H1 (cell line): ENCODE measurements around the gene BMP4. TPM values are rescaled to one million over a fixed set of nuclear protein-coding genes. Genes with fewer than 3 reads are reported as not detected.

Experiments used
- BACH1 ChIP-seq: IDR thresholded peaks from 2 replicates; pipeline ENCODE4 v1.6.1; 2012; ENCODE audit warnings: low read length, improper control_type of control experiment
- CHD1 ChIP-seq: IDR thresholded peaks from 2 replicates; pipeline ENCODE4 v1.6.1; 2012; ENCODE audit warnings: low read depth, low read length, improper control_type of control experiment
- HDAC6 ChIP-seq: IDR thresholded peaks from one replicate; pipeline ENCODE4 v1.7.1; 2012; ENCODE audit warnings: low read depth, mild to moderate bottlenecking, inconsistent platforms, low read length, moderate library complexity
- NRF1 ChIP-seq: IDR thresholded peaks from 2 replicates; pipeline ENCODE4 v1.6.1; 2011; ENCODE audit warnings: mild to moderate bottlenecking, low read depth, low read length, improper control_type of control experiment
- RNF2 ChIP-seq: fragments of 200-900, 300-1000 bp; sonication (generic); IDR thresholded peaks from 2 replicates; pipeline ENCODE4 v1.7.1; 2016; ENCODE audit warnings: borderline replicate concordance, low read depth, mild to moderate bottlenecking, antibody characterized with exemption, low read length; ENCODE audit not compliant: poor library complexity, severe bottlenecking; ENCODE audit errors: missing control alignments
- SIX5 ChIP-seq: IDR thresholded peaks from 2 replicates; pipeline ENCODE4 v1.6.1; 2011; ENCODE audit warnings: mild to moderate bottlenecking, low read depth, low read length
- TAF7 ChIP-seq: optimal IDR thresholded peaks from 2 replicates; pipeline ENCODE3; 2011; ENCODE audit warnings: low read depth, mild to moderate bottlenecking, inconsistent platforms, low read length, moderate library complexity, borderline replicate concordance
- TCF12 ChIP-seq: IDR thresholded peaks from 2 replicates; pipeline ENCODE4 v1.6.1; 2011; ENCODE audit warnings: low read depth, mild to moderate bottlenecking, low read length
- polyA plus RNA-seq, 7 experiments: library from polyadenylated mRNA; depleted of rRNA in 3 of 7; stranded (reverse) in 5 of 7; unstranded in 2 of 7; fragments of >200 nt in 5 of 7; fragments of 200-250 nt in 2 of 7; gene quantifications; 1 replicate in 5 of 7; 2 replicates in 1 of 7; 4 replicates in 1 of 7; pipeline versions ENCODE4 v1.2.1 to v1.2.3, GENCODE V29; 2011 to 2013; ENCODE audit warnings: missing spikeins in 2 of 7, mixed read lengths in 2 of 7
- total RNA-seq: library from RNA; stranded (reverse); fragmentation: NEBNext Ultra II Directional; extraction: Animal tissue kit (Norgen Biotek cat#: 25700); gene quantifications from 2 replicates; pipeline ENCODE4 v1.2.1, GENCODE V29; 2021
- TF ChIP-seq, protein P1 (sequence below): fragments of 300-600 bp; sonication (generic); IDR thresholded peaks from 2 replicates; pipeline ENCODE4 v1.7.1; 2012; ENCODE audit warnings: low read length, moderate library complexity, mild to moderate bottlenecking, inconsistent platforms; ENCODE audit not compliant: insufficient replicate concordance
- TF ChIP-seq, protein P2 (sequence below): IDR thresholded peaks from 2 replicates; pipeline ENCODE4 v1.6.1; 2011; ENCODE audit warnings: low read length, improper control_type of control experiment
- TF ChIP-seq, protein P3 (sequence below): IDR thresholded peaks from 2 replicates; pipeline ENCODE4 v1.6.1; 2012; ENCODE audit warnings: inconsistent platforms

BMP4 gene
- total and polyA plus RNA-seq, 2 of the 8 experiments (the other 6 are each of a cell fraction or from before 2014, with no cell fraction given), result 2.3 to 5.4 TPM

DNA sequence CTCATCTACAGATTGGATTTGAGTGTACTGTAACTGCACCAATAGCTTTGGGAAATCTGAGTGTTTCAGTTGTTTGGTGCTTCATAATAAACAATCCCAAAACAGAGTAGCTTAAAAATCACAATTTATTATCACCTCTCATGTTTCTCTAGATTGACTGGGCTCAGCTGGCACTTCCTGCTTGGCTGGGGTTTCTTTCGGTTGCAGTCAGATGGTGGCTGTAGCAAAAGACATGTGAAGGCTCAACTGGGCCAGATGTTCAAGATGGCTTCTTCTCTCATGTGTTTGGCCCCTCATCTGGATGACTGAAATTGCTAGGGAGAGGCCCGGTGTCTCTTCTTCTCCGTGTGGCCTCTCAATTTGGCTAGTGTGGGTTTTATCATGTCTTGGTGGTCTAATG is 12.1 kb upstream of the BMP4 start (continued):
- TF ChIP-seq, protein P1, sequence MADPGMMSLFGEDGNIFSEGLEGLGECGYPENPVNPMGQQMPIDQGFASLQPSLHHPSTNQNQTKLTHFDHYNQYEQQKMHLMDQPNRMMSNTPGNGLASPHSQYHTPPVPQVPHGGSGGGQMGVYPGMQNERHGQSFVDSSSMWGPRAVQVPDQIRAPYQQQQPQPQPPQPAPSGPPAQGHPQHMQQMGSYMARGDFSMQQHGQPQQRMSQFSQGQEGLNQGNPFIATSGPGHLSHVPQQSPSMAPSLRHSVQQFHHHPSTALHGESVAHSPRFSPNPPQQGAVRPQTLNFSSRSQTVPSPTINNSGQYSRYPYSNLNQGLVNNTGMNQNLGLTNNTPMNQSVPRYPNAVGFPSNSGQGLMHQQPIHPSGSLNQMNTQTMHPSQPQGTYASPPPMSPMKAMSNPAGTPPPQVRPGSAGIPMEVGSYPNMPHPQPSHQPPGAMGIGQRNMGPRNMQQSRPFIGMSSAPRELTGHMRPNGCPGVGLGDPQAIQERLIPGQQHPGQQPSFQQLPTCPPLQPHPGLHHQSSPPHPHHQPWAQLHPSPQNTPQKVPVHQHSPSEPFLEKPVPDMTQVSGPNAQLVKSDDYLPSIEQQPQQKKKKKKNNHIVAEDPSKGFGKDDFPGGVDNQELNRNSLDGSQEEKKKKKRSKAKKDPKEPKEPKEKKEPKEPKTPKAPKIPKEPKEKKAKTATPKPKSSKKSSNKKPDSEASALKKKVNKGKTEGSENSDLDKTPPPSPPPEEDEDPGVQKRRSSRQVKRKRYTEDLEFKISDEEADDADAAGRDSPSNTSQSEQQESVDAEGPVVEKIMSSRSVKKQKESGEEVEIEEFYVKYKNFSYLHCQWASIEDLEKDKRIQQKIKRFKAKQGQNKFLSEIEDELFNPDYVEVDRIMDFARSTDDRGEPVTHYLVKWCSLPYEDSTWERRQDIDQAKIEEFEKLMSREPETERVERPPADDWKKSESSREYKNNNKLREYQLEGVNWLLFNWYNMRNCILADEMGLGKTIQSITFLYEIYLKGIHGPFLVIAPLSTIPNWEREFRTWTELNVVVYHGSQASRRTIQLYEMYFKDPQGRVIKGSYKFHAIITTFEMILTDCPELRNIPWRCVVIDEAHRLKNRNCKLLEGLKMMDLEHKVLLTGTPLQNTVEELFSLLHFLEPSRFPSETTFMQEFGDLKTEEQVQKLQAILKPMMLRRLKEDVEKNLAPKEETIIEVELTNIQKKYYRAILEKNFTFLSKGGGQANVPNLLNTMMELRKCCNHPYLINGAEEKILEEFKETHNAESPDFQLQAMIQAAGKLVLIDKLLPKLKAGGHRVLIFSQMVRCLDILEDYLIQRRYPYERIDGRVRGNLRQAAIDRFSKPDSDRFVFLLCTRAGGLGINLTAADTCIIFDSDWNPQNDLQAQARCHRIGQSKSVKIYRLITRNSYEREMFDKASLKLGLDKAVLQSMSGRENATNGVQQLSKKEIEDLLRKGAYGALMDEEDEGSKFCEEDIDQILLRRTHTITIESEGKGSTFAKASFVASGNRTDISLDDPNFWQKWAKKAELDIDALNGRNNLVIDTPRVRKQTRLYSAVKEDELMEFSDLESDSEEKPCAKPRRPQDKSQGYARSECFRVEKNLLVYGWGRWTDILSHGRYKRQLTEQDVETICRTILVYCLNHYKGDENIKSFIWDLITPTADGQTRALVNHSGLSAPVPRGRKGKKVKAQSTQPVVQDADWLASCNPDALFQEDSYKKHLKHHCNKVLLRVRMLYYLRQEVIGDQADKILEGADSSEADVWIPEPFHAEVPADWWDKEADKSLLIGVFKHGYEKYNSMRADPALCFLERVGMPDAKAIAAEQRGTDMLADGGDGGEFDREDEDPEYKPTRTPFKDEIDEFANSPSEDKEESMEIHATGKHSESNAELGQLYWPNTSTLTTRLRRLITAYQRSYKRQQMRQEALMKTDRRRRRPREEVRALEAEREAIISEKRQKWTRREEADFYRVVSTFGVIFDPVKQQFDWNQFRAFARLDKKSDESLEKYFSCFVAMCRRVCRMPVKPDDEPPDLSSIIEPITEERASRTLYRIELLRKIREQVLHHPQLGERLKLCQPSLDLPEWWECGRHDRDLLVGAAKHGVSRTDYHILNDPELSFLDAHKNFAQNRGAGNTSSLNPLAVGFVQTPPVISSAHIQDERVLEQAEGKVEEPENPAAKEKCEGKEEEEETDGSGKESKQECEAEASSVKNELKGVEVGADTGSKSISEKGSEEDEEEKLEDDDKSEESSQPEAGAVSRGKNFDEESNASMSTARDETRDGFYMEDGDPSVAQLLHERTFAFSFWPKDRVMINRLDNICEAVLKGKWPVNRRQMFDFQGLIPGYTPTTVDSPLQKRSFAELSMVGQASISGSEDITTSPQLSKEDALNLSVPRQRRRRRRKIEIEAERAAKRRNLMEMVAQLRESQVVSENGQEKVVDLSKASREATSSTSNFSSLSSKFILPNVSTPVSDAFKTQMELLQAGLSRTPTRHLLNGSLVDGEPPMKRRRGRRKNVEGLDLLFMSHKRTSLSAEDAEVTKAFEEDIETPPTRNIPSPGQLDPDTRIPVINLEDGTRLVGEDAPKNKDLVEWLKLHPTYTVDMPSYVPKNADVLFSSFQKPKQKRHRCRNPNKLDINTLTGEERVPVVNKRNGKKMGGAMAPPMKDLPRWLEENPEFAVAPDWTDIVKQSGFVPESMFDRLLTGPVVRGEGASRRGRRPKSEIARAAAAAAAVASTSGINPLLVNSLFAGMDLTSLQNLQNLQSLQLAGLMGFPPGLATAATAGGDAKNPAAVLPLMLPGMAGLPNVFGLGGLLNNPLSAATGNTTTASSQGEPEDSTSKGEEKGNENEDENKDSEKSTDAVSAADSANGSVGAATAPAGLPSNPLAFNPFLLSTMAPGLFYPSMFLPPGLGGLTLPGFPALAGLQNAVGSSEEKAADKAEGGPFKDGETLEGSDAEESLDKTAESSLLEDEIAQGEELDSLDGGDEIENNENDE, result no peak
- TF ChIP-seq BACH1 (no peak), RNF2 (no peak), TCF12 (no peak), CHD1 (no peak), NRF1 (no peak), SIX5 (no peak), TAF7 (no peak), HDAC6 (no peak)
- TF ChIP-seq, protein P2, sequence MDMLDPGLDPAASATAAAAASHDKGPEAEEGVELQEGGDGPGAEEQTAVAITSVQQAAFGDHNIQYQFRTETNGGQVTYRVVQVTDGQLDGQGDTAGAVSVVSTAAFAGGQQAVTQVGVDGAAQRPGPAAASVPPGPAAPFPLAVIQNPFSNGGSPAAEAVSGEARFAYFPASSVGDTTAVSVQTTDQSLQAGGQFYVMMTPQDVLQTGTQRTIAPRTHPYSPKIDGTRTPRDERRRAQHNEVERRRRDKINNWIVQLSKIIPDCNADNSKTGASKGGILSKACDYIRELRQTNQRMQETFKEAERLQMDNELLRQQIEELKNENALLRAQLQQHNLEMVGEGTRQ, result no peak
- TF ChIP-seq, protein P3, sequence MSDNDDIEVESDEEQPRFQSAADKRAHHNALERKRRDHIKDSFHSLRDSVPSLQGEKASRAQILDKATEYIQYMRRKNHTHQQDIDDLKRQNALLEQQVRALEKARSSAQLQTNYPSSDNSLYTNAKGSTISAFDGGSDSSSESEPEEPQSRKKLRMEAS, result no peak
